Mesendoderm (in vitro differentiated cells): Measurements from ENCODE around the gene ATRN.
"Not testable (repeated sequence)": the region's sequence is repeated elsewhere in the genome, so short reads cannot be mapped to it uniquely, and the experiment has no call there.

Source experiments
- DNase-seq: peaks from one replicate; pipeline ENCODE4 v3.0.0; 2013
- H2AK5ac ChIP-seq: 2 replicates; pipeline ENCODE4 v1.6.1; 2013; ENCODE audit warnings: low read length, inconsistent platforms
- H2BK120ac ChIP-seq: 2 replicates; pipeline ENCODE4 v1.6.1; 2013; ENCODE audit warnings: low read depth, mild to moderate bottlenecking, low read length, moderate library complexity, mixed read lengths
- H2BK15ac ChIP-seq: replicated peaks from 2 replicates; pipeline ENCODE4 v1.6.1; 2013; ENCODE audit warnings: low read depth, mild to moderate bottlenecking, moderate library complexity
- H2BK5ac ChIP-seq: 2 replicates; pipeline ENCODE4 v1.6.1; 2013; ENCODE audit warnings: low read length, inconsistent platforms
- H3K18ac ChIP-seq: 2 replicates; pipeline ENCODE4 v1.6.1; 2013; ENCODE audit warnings: mild to moderate bottlenecking, low read length, mixed read lengths
- H3K23ac ChIP-seq: one replicate; pipeline ENCODE4 v1.6.1; 2013; ENCODE audit warnings: low read length
- H3K27ac ChIP-seq: 2 replicates; pipeline ENCODE4 v1.5.1; 2013; ENCODE audit warnings: low read depth, mild to moderate bottlenecking, inconsistent platforms, low read length, moderate library complexity
- H3K27me3 ChIP-seq: 2 replicates; pipeline ENCODE4 v1.6.1; 2013; ENCODE audit warnings: low read length, control low read depth, mild to moderate bottlenecking, inconsistent platforms; ENCODE audit not compliant: insufficient read depth, poor library complexity
- H3K36me3 ChIP-seq: 2 replicates; pipeline ENCODE4 v1.6.1; 2013; ENCODE audit warnings: low read length, inconsistent platforms; ENCODE audit not compliant: control insufficient read depth, insufficient read depth
- H3K4ac ChIP-seq: one replicate; pipeline ENCODE4 v1.6.1; 2013; ENCODE audit warnings: low read depth, mild to moderate bottlenecking, low read length, moderate library complexity
- H3K4me1 ChIP-seq: 2 replicates; pipeline ENCODE4 v1.6.1; 2013; ENCODE audit warnings: low read depth, low read length, inconsistent platforms; ENCODE audit not compliant: control insufficient read depth
- H3K4me2 ChIP-seq: 2 replicates; pipeline ENCODE4 v1.6.1; 2013; ENCODE audit warnings: low read length
- H3K4me3 ChIP-seq: 2 replicates; pipeline ENCODE4 v1.5.1; 2013; ENCODE audit warnings: mild to moderate bottlenecking, low read length
- H3K56ac ChIP-seq: one replicate; pipeline ENCODE4 v1.6.1; 2013; ENCODE audit warnings: low read length
- H3K79me1 ChIP-seq: 2 replicates; pipeline ENCODE4 v1.6.1; 2013; ENCODE audit warnings: low read length, inconsistent platforms
- H3K79me2 ChIP-seq: 2 replicates; pipeline ENCODE4 v1.6.1; 2013; ENCODE audit warnings: mild to moderate bottlenecking, low read length; ENCODE audit not compliant: control insufficient read depth, insufficient read depth
- H3K9ac ChIP-seq: 2 replicates; pipeline ENCODE4 v1.6.1; 2013; ENCODE audit warnings: low read length, inconsistent platforms
- H4K5ac ChIP-seq: one replicate; pipeline ENCODE4 v1.6.1; 2013; ENCODE audit warnings: low read length
- H4K8ac ChIP-seq: one replicate; pipeline ENCODE4 v1.6.1; 2013; ENCODE audit warnings: low read depth, mild to moderate bottlenecking, control low read depth, low read length, moderate library complexity
- WGBS: extraction: QIAGEN DNeasy Blood & Tissue Kit; methylation state at CpG from one replicate; pipeline ENCODE4 v1.1.7; 2013; ENCODE audit warnings: low lambda C conversion rate, missing lambda C conversion rate; ENCODE audit not compliant: insufficient coverage; ENCODE audit errors: extremely low coverage; 5-methylcytosine and 5-hydroxymethylcytosine counted together

Gene ATRN

GRCh38 chr20:3477003-3477860 lies 6.4 kb downstream of the ATRN start:
- H3K18ac ChIP-seq, H3K4me2 ChIP-seq, H3K4me3 ChIP-seq, H2BK5ac ChIP-seq, H3K23ac ChIP-seq, H3K36me3 ChIP-seq, H3K79me2 ChIP-seq, H3K56ac ChIP-seq, H4K5ac ChIP-seq, H2BK15ac ChIP-seq, H4K8ac ChIP-seq, H3K27ac ChIP-seq, H3K4me1 ChIP-seq, DNase-seq, H3K4ac ChIP-seq, H3K79me1 ChIP-seq, H2AK5ac ChIP-seq, H3K27me3 ChIP-seq, H3K9ac ChIP-seq, H2BK120ac ChIP-seq: not testable (repeated sequence)
- WGBS: no CpG with 5 or more reads among the region's 1 CpG

DNA sequence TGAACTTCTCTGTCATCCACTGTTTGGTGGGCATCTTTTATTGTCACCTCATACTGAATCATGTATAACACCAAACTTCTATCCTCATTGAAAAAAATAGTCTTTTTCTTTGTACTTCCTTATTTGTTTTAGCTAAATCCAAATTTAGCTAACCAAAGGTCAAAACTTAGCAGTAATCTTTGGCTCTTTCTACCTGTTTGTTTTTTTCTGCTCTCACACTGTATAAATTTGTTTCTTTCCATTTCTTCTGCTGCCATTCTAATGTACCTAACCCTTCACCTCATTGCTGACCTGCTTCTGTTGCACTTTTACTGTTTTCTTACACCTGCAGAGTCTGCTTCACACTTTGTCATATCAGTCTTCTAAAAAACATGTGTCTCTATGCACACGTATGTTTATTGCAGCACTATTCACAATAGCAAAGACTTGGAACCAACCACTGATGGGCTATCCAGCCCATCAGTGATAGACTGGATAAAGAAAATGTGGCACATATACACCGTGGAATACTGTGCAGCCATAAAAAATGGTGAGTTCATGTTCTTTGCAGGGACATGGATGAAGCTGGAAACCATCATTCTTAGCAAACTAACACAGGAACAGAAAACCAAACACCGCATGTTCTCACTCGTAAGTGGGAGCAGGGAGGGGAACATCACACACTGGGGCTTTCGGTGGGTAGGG lies 7.2 kb downstream of the ATRN start:
- no peak overlapping the region for H3K4ac ChIP-seq
- H3K18ac ChIP-seq: no peak overlapping the region
- no peak overlapping the region for H3K4me3 ChIP-seq
- H3K27me3 ChIP-seq: no peaks in the 10 kb centered on the region
- H3K36me3 ChIP-seq: no peaks in the 10 kb centered on the region
- H3K4me2 ChIP-seq: no peak overlapping the region
- no peak overlapping the region for H3K9ac ChIP-seq
- no peak overlapping the region for H3K27ac ChIP-seq
- DNase-seq: no peak
- H3K79me2 ChIP-seq: no peaks in the 10 kb centered on the region
- H3K56ac ChIP-seq: no peak overlapping the region
- no peak overlapping the region for H4K8ac ChIP-seq
- H3K79me1 ChIP-seq: peaks cover 5% of the 10 kb centered on the region
- no peak overlapping the region for H3K23ac ChIP-seq
- no peak overlapping the region for H2BK5ac ChIP-seq
- H3K4me1 ChIP-seq: no peaks in the 10 kb centered on the region
- no peak overlapping the region for H2AK5ac ChIP-seq
- H2BK15ac ChIP-seq: no peak overlapping the region
- H2BK120ac ChIP-seq: no peak overlapping the region
- H4K5ac ChIP-seq: no peak overlapping the region
- WGBS: no CpG with 5 or more reads among the region's 5 CpGs

DNA sequence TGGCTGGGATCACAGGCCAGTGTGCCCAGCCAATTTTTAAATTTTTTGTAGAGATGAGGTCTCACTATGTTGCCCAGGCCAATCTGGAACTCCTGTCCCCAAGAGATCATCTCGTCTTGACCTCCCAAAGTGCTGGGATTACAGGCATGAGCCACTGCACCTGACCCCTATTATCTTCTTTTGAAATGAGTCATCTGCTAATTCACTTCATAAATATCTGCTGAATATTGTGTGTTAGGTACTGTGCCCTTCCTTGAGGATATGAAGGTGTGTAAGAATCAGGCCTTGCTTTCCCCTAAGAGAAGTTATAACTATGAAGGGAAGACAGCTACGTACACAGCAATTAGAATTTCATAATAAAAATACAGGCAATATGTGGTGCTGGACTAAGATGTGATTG lies 8.2 kb downstream of the ATRN start:
- Histone ChIP-seq H3K79me2 (no peaks in the 10 kb centered on the region), H2BK120ac (no peak overlapping the region), H3K4ac (no peak overlapping the region), H3K4me3 (no peak overlapping the region), H2BK15ac (no peak overlapping the region), H3K9ac (no peak overlapping the region), H3K27me3 (no peaks in the 10 kb centered on the region), H3K27ac (no peak overlapping the region), H3K36me3 (no peaks in the 10 kb centered on the region), H4K8ac (no peak overlapping the region), H4K5ac (no peak overlapping the region), H2AK5ac (no peak overlapping the region), H3K4me1 (no peaks in the 10 kb centered on the region), H3K56ac (no peak overlapping the region), H2BK5ac (no peak overlapping the region), H3K23ac (no peak overlapping the region), H3K18ac (no peak overlapping the region), H3K79me1 (peaks cover 3% of the 10 kb centered on the region), H3K4me2 (no peak overlapping the region)
- WGBS: no CpG with 5 or more reads among the region's 2 CpGs
- DNase-seq: no peak

- Histone ChIP-seq H3K4ac (no peak overlapping the region), H3K4me1 (no peaks in the 10 kb centered on the region), H3K4me2 (no peak overlapping the region), H3K27me3 (no peaks in the 10 kb centered on the region), H2BK5ac (no peak overlapping the region), H3K4me3 (no peak overlapping the region), H4K5ac (no peak overlapping the region), H3K79me1 (peaks cover 3% of the 10 kb centered on the region), H2BK15ac (no peak overlapping the region), H3K36me3 (no peaks in the 10 kb centered on the region), H3K27ac (no peak overlapping the region), H3K23ac (no peak overlapping the region), H3K56ac (no peak overlapping the region), H3K9ac (no peak overlapping the region), H3K18ac (no peak overlapping the region), H3K79me2 (no peaks in the 10 kb centered on the region), H4K8ac (no peak overlapping the region), H2BK120ac (no peak overlapping the region), H2AK5ac (no peak overlapping the region)
- no CpG with 5 or more reads among the region's 11 CpGs for WGBS
- DNase-seq: no peak
Observed at GRCh38 chr20:3479759-3480615, 9.2 kb downstream of the ATRN start.

DNA sequence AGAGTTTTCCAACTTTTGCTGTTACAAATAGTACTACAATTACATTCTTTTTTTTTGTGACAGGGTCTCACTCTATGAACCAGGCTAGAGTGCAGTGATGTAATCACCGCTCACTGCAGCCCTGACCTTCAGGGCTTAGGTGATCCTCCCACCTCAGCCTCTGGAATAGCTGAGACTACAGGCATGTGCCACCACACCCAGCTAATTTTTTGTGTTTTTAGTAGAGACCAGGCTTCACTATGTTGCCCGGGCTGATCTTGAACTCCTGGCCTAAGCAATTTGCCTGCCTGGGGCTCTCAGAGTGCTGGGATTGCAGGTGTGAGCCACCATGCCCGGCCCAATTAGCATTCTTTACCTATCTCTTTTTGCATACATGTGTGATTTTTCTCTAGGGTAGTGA lies 12.5 kb downstream of the ATRN start:
- no peak overlapping the region for H2BK15ac ChIP-seq
- no peaks in the 10 kb centered on the region for H3K79me2 ChIP-seq
- H3K27me3 ChIP-seq: no peaks in the 10 kb centered on the region
- no peaks in the 10 kb centered on the region for H3K4me1 ChIP-seq
- H2AK5ac ChIP-seq: no peak overlapping the region
- H3K4me3 ChIP-seq: no peak overlapping the region
- no peak overlapping the region for H2BK120ac ChIP-seq
- no peak overlapping the region for H3K4ac ChIP-seq
- no CpG with 5 or more reads among the region's 3 CpGs for WGBS
- peak; percentile 73 for DNase-seq
- H3K23ac ChIP-seq: no peak overlapping the region
- no peak overlapping the region for H3K9ac ChIP-seq
- no peak overlapping the region for H2BK5ac ChIP-seq
- no peak overlapping the region for H3K27ac ChIP-seq
- no peak overlapping the region for H3K18ac ChIP-seq
- no peak overlapping the region for H3K4me2 ChIP-seq
- no peak overlapping the region for H4K5ac ChIP-seq
- no peak overlapping the region for H4K8ac ChIP-seq
- H3K56ac ChIP-seq: no peak overlapping the region
- no peaks in the 10 kb centered on the region for H3K36me3 ChIP-seq
- H3K79me1 ChIP-seq: peaks cover 3% of the 10 kb centered on the region
